ENCODE measurements around the gene PTPN13.

PTPN13 gene

GRCh38 chr4:86848732-86849619 is 254.9 kb downstream of the PTPN13 start, which contains the start of gene SLC10A6:
Gene SLC10A6, minus strand, starts transcription at chr4:86849384. Its CDS starts 269 bp downstream, at chr4:86849115.
- in situ Hi-C loops (cut with HindIII; ENCODE audit: low sequenced_read_pairs) = no loop called here

GRCh38 chr4:86853209-86853608 is 259.1 kb downstream of the PTPN13 start:
- in situ Hi-C loops (cut with HindIII; ENCODE audit: low sequenced_read_pairs) = no loop called here

- in situ Hi-C loops (cut with HindIII; ENCODE audit: low sequenced_read_pairs) = no loop called here
These were observed 261.5 kb downstream of the PTPN13 start for GRCh38 chr4:86855572-86855971.

GRCh38 chr4:86856896-86857295 is 262.8 kb downstream of the PTPN13 start:
- in situ Hi-C loops (cut with HindIII; ENCODE audit: low sequenced_read_pairs) = no loop called here

GRCh38 chr4:86857341-86858052 is 263.4 kb downstream of the PTPN13 start:
- in situ Hi-C loops (cut with HindIII; ENCODE audit: low sequenced_read_pairs) = no loop called here

All from endothelial cell of hepatic sinusoid (primary cell).